BE2C (cell line): ENCODE results near the gene NUAK2.

ENCODE experiments used
- DNase-seq: peaks from one replicate; pipeline ENCODE4 v3.0.0-alpha.2; 2020
- H3K27me3 ChIP-seq: fragments of 250-450 bp; sonication (Bioruptor Pico); 2 replicates; pipeline ENCODE4 v1.5.1; 2020; ENCODE audit warnings: mild to moderate bottlenecking
- H3K36me3 ChIP-seq: fragments of 250-450 bp; sonication (Bioruptor Pico); 2 replicates; pipeline ENCODE4 v1.5.1; 2020; ENCODE audit warnings: mild to moderate bottlenecking
- H3K4me1 ChIP-seq: fragments of 250-450 bp; sonication (Bioruptor Pico); 2 replicates; pipeline ENCODE4 v1.5.1; 2020
- H3K4me3 ChIP-seq: 2 replicates; pipeline ENCODE4 v1.5.1; 2011; ENCODE audit warnings: low read depth, low read length
- H3K9me3 ChIP-seq: fragments of 250-450 bp; sonication (Bioruptor Pico); 2 replicates; pipeline ENCODE4 v1.5.1; 2020
- TF ChIP-seq, protein P1 (sequence below): IDR thresholded peaks from 2 replicates; pipeline ENCODE4 v1.5.1; 2012; ENCODE audit warnings: mild to moderate bottlenecking, low read depth, low read length

NUAK2 gene

DNA sequence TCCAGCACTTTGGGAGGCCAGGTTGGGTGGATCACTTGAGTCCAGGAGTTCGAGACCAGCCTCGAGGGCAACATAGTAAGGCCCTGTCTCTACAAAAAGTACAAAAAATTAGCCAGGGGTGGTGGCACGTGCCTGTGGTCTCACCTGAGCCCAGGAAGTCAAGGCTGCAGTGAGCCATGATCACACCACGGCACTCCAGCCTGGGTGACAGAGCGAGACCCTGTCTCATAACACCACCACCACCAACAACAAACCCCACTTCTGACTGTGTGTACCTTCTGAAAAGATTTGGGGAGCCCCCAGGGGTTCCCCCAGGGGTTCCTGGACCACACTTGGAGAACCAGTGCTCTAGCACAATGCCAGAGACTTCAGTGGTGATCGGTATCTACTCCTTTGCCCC, 29.9 kb downstream of the NUAK2 start:
- H3K4me3 ChIP-seq: no peak overlapping the region
- no peaks in the 10 kb centered on the region for H3K36me3 ChIP-seq
- H3K27me3 ChIP-seq: no peaks in the 10 kb centered on the region
- H3K9me3 ChIP-seq: no peaks in the 10 kb centered on the region
- peaks cover 14% of the 10 kb centered on the region for H3K4me1 ChIP-seq
- no peak for DNase-seq
- TF ChIP-seq, protein P1, sequence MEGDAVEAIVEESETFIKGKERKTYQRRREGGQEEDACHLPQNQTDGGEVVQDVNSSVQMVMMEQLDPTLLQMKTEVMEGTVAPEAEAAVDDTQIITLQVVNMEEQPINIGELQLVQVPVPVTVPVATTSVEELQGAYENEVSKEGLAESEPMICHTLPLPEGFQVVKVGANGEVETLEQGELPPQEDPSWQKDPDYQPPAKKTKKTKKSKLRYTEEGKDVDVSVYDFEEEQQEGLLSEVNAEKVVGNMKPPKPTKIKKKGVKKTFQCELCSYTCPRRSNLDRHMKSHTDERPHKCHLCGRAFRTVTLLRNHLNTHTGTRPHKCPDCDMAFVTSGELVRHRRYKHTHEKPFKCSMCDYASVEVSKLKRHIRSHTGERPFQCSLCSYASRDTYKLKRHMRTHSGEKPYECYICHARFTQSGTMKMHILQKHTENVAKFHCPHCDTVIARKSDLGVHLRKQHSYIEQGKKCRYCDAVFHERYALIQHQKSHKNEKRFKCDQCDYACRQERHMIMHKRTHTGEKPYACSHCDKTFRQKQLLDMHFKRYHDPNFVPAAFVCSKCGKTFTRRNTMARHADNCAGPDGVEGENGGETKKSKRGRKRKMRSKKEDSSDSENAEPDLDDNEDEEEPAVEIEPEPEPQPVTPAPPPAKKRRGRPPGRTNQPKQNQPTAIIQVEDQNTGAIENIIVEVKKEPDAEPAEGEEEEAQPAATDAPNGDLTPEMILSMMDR: no peak

DNA sequence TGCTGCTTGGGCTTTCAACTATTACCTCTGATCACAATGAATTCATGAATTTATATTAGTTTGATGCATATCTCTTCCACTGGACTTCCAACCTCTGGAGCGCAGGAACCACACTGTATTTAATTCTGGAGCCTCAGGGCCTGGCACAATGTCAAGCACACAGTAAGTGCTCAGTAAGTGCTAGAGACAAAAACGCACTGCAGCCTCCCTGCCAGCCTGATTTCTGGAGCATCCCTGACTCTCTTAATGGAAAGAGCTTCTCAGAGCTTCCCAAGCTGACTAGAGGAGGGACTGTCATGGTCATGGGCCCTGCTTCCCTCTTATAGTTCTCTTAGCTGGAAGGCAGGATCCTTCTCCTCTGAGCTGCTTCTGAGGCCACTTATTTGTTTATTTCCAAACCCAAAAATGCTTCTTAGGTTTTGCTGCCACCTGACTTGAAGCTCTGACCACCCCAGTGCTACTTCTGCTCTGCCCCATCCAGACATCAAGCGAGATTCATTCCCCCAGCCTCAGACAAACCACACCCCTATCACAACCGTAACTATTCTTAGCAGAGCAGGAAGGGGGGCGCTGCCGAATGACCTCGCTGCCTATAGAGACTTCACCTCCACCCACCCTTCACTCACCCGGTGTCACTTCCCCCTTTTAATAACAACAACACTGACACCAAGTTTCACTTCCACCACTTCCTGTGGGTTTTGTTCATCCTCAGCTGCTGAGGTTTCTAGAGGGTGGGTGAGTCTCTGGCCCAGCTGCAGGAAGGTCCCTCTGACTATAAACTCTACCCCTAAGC, 33.6 kb downstream of the NUAK2 start:
- no peak overlapping the region for H3K4me3 ChIP-seq
- no peaks in the 10 kb centered on the region for H3K27me3 ChIP-seq
- peaks cover 12% of the 10 kb centered on the region for H3K4me1 ChIP-seq
- no peaks in the 10 kb centered on the region for H3K36me3 ChIP-seq
- H3K9me3 ChIP-seq: no peaks in the 10 kb centered on the region
- TF ChIP-seq, protein P1: no peak
- no peak for DNase-seq

DNA sequence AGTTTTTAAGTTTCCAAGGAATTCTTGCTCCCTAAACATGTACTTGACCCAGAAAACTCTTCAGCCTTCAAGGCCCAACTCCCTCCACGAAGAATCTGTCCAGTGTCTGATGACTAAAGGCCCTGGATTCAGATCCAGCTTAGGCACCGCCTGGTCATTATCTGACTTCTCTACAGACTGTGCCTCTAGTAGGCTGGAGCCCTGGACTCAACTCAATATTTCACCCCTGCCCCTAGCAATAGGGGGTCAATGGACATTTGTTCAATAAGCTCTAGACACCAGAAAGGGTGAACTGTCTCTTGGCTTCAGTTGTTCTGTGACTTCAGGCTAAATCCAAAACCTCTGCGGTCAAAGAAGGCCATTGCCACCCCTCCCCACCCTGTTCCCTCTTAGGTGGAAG, 34.5 kb downstream of the NUAK2 start:
- no peaks in the 10 kb centered on the region for H3K27me3 ChIP-seq
- TF ChIP-seq, protein P1: no peak
- no peaks in the 10 kb centered on the region for H3K9me3 ChIP-seq
- no peaks in the 10 kb centered on the region for H3K36me3 ChIP-seq
- peaks cover 12% of the 10 kb centered on the region for H3K4me1 ChIP-seq
- no peak overlapping the region for H3K4me3 ChIP-seq
- no peak for DNase-seq

DNA sequence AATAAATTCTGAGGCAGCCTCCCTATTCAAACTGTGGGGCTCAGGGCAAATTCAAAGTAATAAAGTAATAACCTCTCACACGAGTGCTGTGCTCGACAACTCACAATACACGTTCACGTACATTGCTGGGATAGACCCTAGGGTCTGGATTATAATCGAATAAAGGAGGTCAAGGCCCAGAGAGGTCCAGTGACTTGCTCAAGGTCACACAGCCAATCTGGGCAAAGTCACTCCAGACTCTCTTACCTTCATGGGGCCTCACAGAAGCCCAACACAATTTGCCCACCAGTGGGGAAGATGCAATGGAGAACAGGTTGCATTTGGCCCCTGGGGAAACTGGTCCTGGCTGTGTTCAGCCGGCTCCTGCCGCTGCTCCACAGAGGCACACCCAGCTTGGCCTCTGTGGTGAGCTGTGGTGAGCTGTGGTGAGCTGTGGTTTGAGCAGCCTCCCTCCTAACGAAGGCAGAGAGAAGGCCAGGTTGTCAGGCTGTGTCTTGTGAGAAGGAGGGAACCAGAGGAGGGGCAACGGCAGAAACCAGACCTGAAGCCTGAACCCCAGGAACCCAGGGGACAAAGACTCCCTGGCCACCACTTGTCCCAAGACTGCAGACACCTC, 35.1 kb downstream of the NUAK2 start:
- Histone ChIP-seq H3K9me3 (no peaks in the 10 kb centered on the region), H3K4me1 (peaks cover 12% of the 10 kb centered on the region), H3K27me3 (no peaks in the 10 kb centered on the region), H3K36me3 (no peaks in the 10 kb centered on the region), H3K4me3 (no peak overlapping the region)
- DNase-seq: no peak
- TF ChIP-seq, protein P1: no peak

DNA sequence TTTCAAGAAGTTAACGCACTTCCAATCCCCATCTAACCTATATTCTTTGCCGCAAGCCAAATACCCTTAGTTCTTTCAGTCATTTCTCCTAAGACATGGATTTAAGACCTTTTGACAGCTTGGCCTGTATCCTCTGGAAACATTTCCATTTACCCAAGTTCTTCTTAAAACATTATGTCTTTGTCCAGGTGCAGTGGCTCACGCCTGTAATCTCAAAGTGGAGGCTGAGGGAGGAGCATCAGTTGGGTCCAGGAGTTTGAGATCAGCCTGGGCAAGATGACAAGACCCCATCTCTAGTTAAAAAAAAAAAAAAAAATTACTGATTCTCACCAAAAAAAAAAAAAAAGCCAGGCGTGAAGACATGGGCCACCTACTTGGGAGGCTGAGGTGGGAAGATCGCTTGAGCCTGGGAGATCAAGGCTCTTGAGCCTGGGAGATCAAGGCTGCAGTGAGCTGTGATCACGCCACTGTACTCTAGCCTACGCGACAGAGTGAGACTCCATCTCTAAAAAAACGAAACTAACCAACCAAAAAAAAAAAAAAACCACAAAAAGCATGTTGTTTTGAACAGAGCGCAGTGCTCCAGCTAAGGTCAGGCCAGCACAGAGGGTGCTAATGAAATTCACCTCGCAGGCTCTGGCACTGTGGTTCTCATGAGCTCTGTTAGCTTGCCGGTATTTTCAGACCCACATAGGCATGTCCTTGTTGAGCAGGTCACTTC, 36.0 kb downstream of the NUAK2 start:
- TF ChIP-seq, protein P1: no peak
- no peaks in the 10 kb centered on the region for H3K27me3 ChIP-seq
- no peak overlapping the region for H3K4me3 ChIP-seq
- H3K36me3 ChIP-seq: no peaks in the 10 kb centered on the region
- DNase-seq: no peak
- peaks cover 12% of the 10 kb centered on the region for H3K4me1 ChIP-seq
- H3K9me3 ChIP-seq: no peaks in the 10 kb centered on the region
